ENCODE results near the gene CENPF. TPM values are rescaled to one million over a fixed set of nuclear protein-coding genes. Genes with fewer than 3 reads are reported as not detected.
"Not testable (repeated sequence)": the region's sequence is repeated elsewhere in the genome, so short reads cannot be mapped to it uniquely, and the experiment has no call there.

The CENPF gene
- total and polyA plus RNA-seq, 3 donors from 2014 or later = 7.7 to 30.7 (median 28.1) TPM

GRCh38 chr1:214603819-214604252, 841 bp downstream of the CENPF start:
- no peaks in the 10 kb centered on the region for H3K27me3 ChIP-seq
- peaks cover 6% of the 10 kb centered on the region for H3K4me1 ChIP-seq
- peak overlapping the region; percentile 64 to 72 for H3K4me3 ChIP-seq
- WGBS, 2 donors = 1 to 3% methylated on average over 11 of the region's 11 CpGs
- intact Hi-C loops (cut with DNase I; ENCODE audit: low total_unique reads) = no loop called here
- no peak overlapping the region for H3K27ac ChIP-seq
- H3K36me3 ChIP-seq (ENCODE audit: low read depth, missing control alignments) = no peaks in the 10 kb centered on the region
- H3K9me3 ChIP-seq = no peaks in the 10 kb centered on the region
- DNase-seq = no peak
- TF ChIP-seq CTCF (IDR thresholded peaks at IDR 0.05) (no peak), POLR2A (IDR thresholded peaks at IDR 0.05) (no peak)

GRCh38 chr1:214604523-214604922, 1.5 kb downstream of the CENPF start:
- intact Hi-C loops (cut with DNase I; ENCODE audit: low total_unique reads) = no loop called here
- no peaks in the 10 kb centered on the region for H3K9me3 ChIP-seq
- H3K4me1 ChIP-seq = peaks cover 6% of the 10 kb centered on the region
- TF ChIP-seq POLR2A (IDR thresholded peaks at IDR 0.05) = no peak
- no peak for TF ChIP-seq CTCF (IDR thresholded peaks at IDR 0.05)
- DNase-seq = no peak
- H3K27ac ChIP-seq = no peak overlapping the region
- H3K36me3 ChIP-seq (ENCODE audit: low read depth, missing control alignments) = no peaks in the 10 kb centered on the region
- H3K4me3 ChIP-seq = no peak overlapping the region
- H3K27me3 ChIP-seq = no peaks in the 10 kb centered on the region

GRCh38 chr1:214605484-214605883, 2.5 kb downstream of the CENPF start:
- DNase-seq; intact Hi-C loops (cut with DNase I; ENCODE audit: low total_unique reads); H3K36me3 ChIP-seq (ENCODE audit: low read depth, missing control alignments); H3K27ac ChIP-seq; H3K27me3 ChIP-seq; H3K4me1 ChIP-seq; H3K9me3 ChIP-seq: not testable (repeated sequence)
- 82 to 88% methylated on average over 5 to 32 of the region's 32 CpGs for WGBS, 2 donors
- H3K4me3 ChIP-seq = peak overlapping the region in 1 of 2 donors; percentile 31

GRCh38 chr1:214605933-214606925, 3.2 kb downstream of the CENPF start:
- 79 to 84% methylated on average over 13 to 55 of the region's 63 CpGs for WGBS, 2 donors
- H3K27ac ChIP-seq; H3K36me3 ChIP-seq (ENCODE audit: low read depth, missing control alignments); H3K27me3 ChIP-seq; H3K4me1 ChIP-seq; intact Hi-C loops (cut with DNase I; ENCODE audit: low total_unique reads); DNase-seq; H3K9me3 ChIP-seq: not testable (repeated sequence)
- peak overlapping the region in 1 of 2 donors; percentile 31 for H3K4me3 ChIP-seq

- 86% methylated on average over 19 of the region's 21 CpGs; no CpG with 5 or more reads in 1 of the 2 donors for WGBS, 2 donors
- H3K27ac ChIP-seq; intact Hi-C loops (cut with DNase I; ENCODE audit: low total_unique reads): not testable (repeated sequence)
These were observed 4.7 kb downstream of the CENPF start for GRCh38 chr1:214607492-214608215.

GRCh38 chr1:214608216-214608783, 5.3 kb downstream of the CENPF start:
- WGBS, 2 donors = 75 to 96% methylated on average over 12 to 29 of the region's 45 CpGs
- H3K27ac ChIP-seq; intact Hi-C loops (cut with DNase I; ENCODE audit: low total_unique reads): not testable (repeated sequence)

More at GRCh38 chr1:214607492-214608215, 4.7 kb downstream of the CENPF start:
- H3K4me3 ChIP-seq; H3K4me1 ChIP-seq; H3K27me3 ChIP-seq; H3K9me3 ChIP-seq; H3K36me3 ChIP-seq (ENCODE audit: low read depth, missing control alignments); DNase-seq: not testable (repeated sequence)

GRCh38 chr1:214608817-214609216, 5.8 kb downstream of the CENPF start:
- H3K27me3 ChIP-seq; H3K27ac ChIP-seq; intact Hi-C loops (cut with DNase I; ENCODE audit: low total_unique reads); H3K36me3 ChIP-seq (ENCODE audit: low read depth, missing control alignments); H3K4me1 ChIP-seq; H3K9me3 ChIP-seq; DNase-seq: not testable (repeated sequence)
- H3K4me3 ChIP-seq = peak overlapping the region; percentile 26 to 43
- WGBS, 2 donors = 70 to 84% methylated on average over 39 to 41 of the region's 43 CpGs

More at GRCh38 chr1:214608216-214608783, 5.3 kb downstream of the CENPF start:
- not testable (repeated sequence) for H3K9me3 ChIP-seq; H3K27me3 ChIP-seq; DNase-seq; H3K36me3 ChIP-seq (ENCODE audit: low read depth, missing control alignments); H3K4me1 ChIP-seq
- peak overlapping the region; percentile 26 to 43 for H3K4me3 ChIP-seq
